CD8-positive, alpha-beta memory T cell (primary cell): ENCODE data around the gene FBXO3. TPM values are rescaled to one million over a fixed set of nuclear protein-coding genes. Genes with fewer than 3 reads are reported as not detected.

Experiments used
- CTCF ChIA-PET: fragments of 350-600 bp; sonication (Branson Sonifier 250); formaldehyde crosslinking; loops from one replicate; lab custom pipeline; 2021; ENCODE audit warnings: antibody characterized with exemption; lab: Charles Lee
- POLR2A ChIA-PET: fragments of 350-600 bp; sonication (Branson Sonifier 250); formaldehyde crosslinking; loops from one replicate; lab custom pipeline; 2021; ENCODE audit warnings: antibody characterized with exemption; lab: Charles Lee
- DNase-seq, 5 donors: peaks; one replicate each; pipeline versions ENCODE4 v3.0.0 to v3.0.0-alpha.2; 2020 to 2022; ENCODE audit warnings: mixed read lengths in 1 of 5
- H3K27ac ChIP-seq: one replicate; pipeline ENCODE4 v1.7.0; 2013; ENCODE audit warnings: low read depth, mild to moderate bottlenecking, low read length, moderate library complexity
- H3K27me3 ChIP-seq: 2 replicates; pipeline ENCODE4 v1.7.0; 2013; ENCODE audit warnings: low read length, mild to moderate bottlenecking; ENCODE audit not compliant: insufficient read depth, poor library complexity, severe bottlenecking
- H3K36me3 ChIP-seq: 2 replicates; pipeline ENCODE4 v1.7.0; 2013; ENCODE audit warnings: mild to moderate bottlenecking, low read length, moderate library complexity; ENCODE audit not compliant: insufficient read depth
- H3K4me1 ChIP-seq: 2 replicates; pipeline ENCODE4 v1.7.0; 2013; ENCODE audit warnings: mild to moderate bottlenecking, low read length, moderate library complexity; ENCODE audit not compliant: insufficient read depth
- H3K4me3 ChIP-seq: 2 replicates; pipeline ENCODE4 v1.7.0; 2013; ENCODE audit warnings: mild to moderate bottlenecking, low read length
- H3K9me3 ChIP-seq: 2 replicates; pipeline ENCODE4 v1.7.0; 2013; ENCODE audit warnings: mild to moderate bottlenecking, low read length
- H3K27ac Mint-ChIP-seq, 8 donors: one replicate each; pipeline ENCODE4 v1.8.0; 2020 to 2021; ENCODE audit warnings: mixed read lengths in 8 of 8, mild to moderate bottlenecking in 6 of 8, inconsistent platforms in 3 of 8, moderate library complexity in 3 of 8
- H3K27me3 Mint-ChIP-seq, 2 donors: one replicate each; pipeline ENCODE4 v1.8.0; 2020 to 2021; ENCODE audit warnings: mixed read lengths in 2 of 2, mild to moderate bottlenecking in 1 of 2, moderate library complexity in 1 of 2
- H3K36me3 Mint-ChIP-seq, 3 donors: one replicate each; pipeline ENCODE4 v1.8.0; 2020 to 2021; ENCODE audit warnings: mixed read lengths in 3 of 3, inconsistent platforms in 1 of 3, mild to moderate bottlenecking in 1 of 3
- H3K4me1 Mint-ChIP-seq, 3 donors: one replicate each; pipeline ENCODE4 v1.8.0; 2020 to 2021; ENCODE audit warnings: mixed read lengths in 3 of 3, inconsistent platforms in 1 of 3, mild to moderate bottlenecking in 1 of 3
- H3K4me3 Mint-ChIP-seq, 7 donors: one replicate each; pipeline ENCODE4 v1.8.0; 2020 to 2021; ENCODE audit warnings: mixed read lengths in 7 of 7, mild to moderate bottlenecking in 6 of 7, moderate library complexity in 4 of 7, inconsistent platforms in 2 of 7
- H3K9me3 Mint-ChIP-seq, 5 donors: one replicate each; pipeline ENCODE4 v1.8.0; 2020 to 2022; ENCODE audit warnings: mixed read lengths in 5 of 5, mild to moderate bottlenecking in 3 of 5, moderate library complexity in 2 of 5, inconsistent platforms in 1 of 5
- polyA plus RNA-seq: library from polyadenylated mRNA; unstranded; fragments of 300-500 nt; fragmentation: Illumina TruSeq; gene quantifications from one replicate; pipeline ENCODE4 v1.2.3, GENCODE V29; 2021
- total RNA-seq, 2 experiments: library from RNA; stranded (reverse); gene quantifications; one replicate each; pipeline ENCODE4 v1.2.3, GENCODE V29; 2021

The FBXO3 gene
- total and polyA plus RNA-seq, 3 experiments from 2014 or later: 16.7 to 33.4 (median 17.1) TPM

DNA sequence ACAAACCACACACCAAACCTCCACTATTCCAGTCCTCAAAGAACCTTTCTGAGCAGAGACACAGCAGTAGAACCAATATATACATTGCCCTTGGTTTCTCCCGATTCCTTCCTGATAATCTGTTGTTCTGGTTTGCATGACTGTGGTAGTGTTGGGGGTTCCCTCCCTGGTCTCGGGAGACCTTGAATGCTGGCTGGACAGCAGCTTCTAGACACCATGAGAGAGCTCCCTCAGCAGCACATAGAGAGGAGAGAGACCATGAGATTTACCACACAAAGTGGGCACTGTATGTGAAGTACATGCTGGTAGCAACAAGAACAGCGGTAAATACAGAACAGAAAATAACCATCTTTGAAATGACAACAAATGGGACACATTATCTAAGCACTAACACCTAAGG, 76.3 kb downstream of the FBXO3 start:
- Mint-ChIP-seq H3K4me3 (peak overlapping the region in 1 of 7 donors; percentile 49), H3K9me3 (no peaks in the 10 kb centered on the region), H3K36me3 (no peaks in the 10 kb centered on the region), H3K27ac (no peak overlapping the region), H3K4me1 (peaks cover 12 to 20% (median 14%) of the 10 kb centered on the region in 3 donors), H3K27me3 (peaks cover 0 to 3% of the 10 kb centered on the region in 2 donors)
- ChIA-PET CTCF (no interaction called here), POLR2A (no interaction called here)
- Histone ChIP-seq H3K36me3 (no peaks in the 10 kb centered on the region), H3K4me3 (no peak overlapping the region), H3K27me3 (peaks cover 3% of the 10 kb centered on the region), H3K27ac (no peak overlapping the region), H3K9me3 (no peaks in the 10 kb centered on the region), H3K4me1 (peaks cover 12% of the 10 kb centered on the region)
- no peak for DNase-seq

DNA sequence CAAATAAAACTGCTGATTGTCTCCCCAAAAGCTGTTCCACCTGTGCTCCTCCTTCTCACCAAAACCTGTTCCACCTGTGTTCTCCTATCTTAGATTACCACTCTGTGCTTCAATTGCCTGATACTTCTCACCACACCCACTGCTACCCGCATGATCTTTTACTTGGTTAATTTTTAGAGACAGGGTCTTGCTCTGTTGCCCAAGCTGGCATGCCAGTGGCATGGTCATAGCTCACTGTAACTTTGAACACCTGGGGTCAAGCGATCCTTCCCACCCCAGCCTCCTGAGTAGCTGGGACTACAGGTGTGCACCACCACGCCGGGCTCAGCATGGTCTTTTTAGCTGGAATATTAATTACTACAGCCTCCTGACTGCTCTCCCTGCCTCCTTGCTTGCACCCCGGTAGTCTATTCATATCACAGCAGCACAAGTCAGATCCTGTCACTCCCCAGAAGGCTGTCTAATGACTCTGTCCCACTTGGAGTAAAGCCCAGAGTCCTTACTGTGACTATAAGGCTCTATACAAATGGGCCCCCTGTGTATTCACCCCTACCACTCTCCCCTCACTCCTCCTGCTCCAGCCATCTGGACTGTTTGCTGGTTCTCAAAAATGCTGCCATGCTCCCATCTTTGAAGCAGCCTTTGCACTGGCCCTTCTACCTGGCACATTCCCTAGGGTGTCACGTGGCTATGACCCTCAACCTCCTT, 77.2 kb downstream of the FBXO3 start:
- no peaks in the 10 kb centered on the region for H3K9me3 Mint-ChIP-seq
- no peak overlapping the region for H3K4me3 Mint-ChIP-seq
- no peak for DNase-seq
- no peak overlapping the region for H3K4me3 ChIP-seq
- H3K27ac ChIP-seq: no peak overlapping the region
- H3K4me1 ChIP-seq: peaks cover 12% of the 10 kb centered on the region
- no peaks in the 10 kb centered on the region for H3K9me3 ChIP-seq
- CTCF ChIA-PET: no interaction called here
- peaks cover 12 to 20% (median 14%) of the 10 kb centered on the region in 3 donors for H3K4me1 Mint-ChIP-seq
- H3K36me3 Mint-ChIP-seq: no peaks in the 10 kb centered on the region
- peaks cover 3% of the 10 kb centered on the region for H3K27me3 ChIP-seq
- POLR2A ChIA-PET: no interaction called here
- H3K27me3 Mint-ChIP-seq: peaks cover 0 to 4% of the 10 kb centered on the region in 2 donors
- no peaks in the 10 kb centered on the region for H3K36me3 ChIP-seq
- H3K27ac Mint-ChIP-seq: no peak overlapping the region

DNA sequence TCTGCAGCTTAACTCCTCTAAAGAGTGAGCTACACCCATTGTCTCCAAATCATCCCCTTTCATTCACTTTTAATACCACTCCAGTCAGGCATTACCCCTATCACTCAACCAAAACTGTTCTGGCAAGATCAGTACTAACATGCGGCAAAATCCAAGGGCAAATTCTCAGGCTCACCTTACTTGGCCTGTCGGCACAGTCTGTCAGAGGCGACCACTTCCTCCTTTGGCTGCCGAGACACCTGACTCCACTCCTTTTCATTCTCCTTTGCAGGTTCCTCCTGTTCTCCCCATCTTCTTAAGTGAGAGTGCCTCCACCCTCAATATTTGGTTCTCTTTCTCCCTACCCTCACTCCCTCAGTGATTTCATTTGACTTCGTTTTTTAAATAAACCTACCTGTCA, 77.9 kb downstream of the FBXO3 start:
- Histone ChIP-seq H3K4me1 (peaks cover 11% of the 10 kb centered on the region), H3K27me3 (peaks cover 3% of the 10 kb centered on the region), H3K4me3 (no peak overlapping the region), H3K27ac (no peak overlapping the region), H3K36me3 (no peaks in the 10 kb centered on the region), H3K9me3 (no peaks in the 10 kb centered on the region)
- H3K27ac Mint-ChIP-seq: peak overlapping the region in 1 of 8 donors; percentile 0
- no peaks in the 10 kb centered on the region for H3K9me3 Mint-ChIP-seq
- no peaks in the 10 kb centered on the region for H3K36me3 Mint-ChIP-seq
- peaks cover 0 to 6% of the 10 kb centered on the region in 2 donors for H3K27me3 Mint-ChIP-seq
- DNase-seq: no peak
- H3K4me3 Mint-ChIP-seq: no peak overlapping the region
- peaks cover 12 to 17% (median 12%) of the 10 kb centered on the region in 3 donors for H3K4me1 Mint-ChIP-seq
- CTCF ChIA-PET: no interaction called here
- POLR2A ChIA-PET: no interaction called here

DNA sequence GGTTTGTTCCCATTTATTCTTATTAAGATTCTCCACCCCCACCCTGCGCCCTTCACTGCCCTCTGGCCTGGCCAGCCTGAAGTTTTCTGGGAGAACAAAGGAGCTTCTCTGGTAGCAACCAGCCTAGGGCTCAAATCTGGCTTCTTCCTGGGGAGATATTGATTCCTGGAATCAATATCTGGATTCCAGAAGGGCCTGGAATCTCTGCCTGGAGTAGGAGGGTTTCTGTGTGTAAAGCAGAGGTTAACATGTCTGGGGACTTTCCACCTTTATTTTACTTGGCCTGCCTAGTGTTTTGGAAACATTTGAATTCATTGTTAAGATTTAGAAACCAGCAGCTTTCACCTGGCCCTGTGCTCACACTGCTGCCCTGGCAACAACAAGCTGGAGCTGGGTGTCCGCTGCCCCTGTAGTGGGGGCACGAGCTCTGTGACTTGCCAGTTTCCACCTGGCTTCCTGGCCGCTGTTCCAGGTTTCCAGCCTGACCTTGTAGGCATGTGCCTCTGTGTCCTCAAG, 79.2 kb downstream of the FBXO3 start:
- Mint-ChIP-seq H3K36me3 (no peaks in the 10 kb centered on the region), H3K27ac (no peak overlapping the region), H3K4me3 (no peak overlapping the region), H3K27me3 (peaks cover 0 to 14% of the 10 kb centered on the region in 2 donors), H3K4me1 (peaks cover 5 to 9% (median 6%) of the 10 kb centered on the region in 3 donors), H3K9me3 (no peaks in the 10 kb centered on the region)
- Histone ChIP-seq H3K36me3 (no peaks in the 10 kb centered on the region), H3K4me3 (no peak overlapping the region), H3K27me3 (peaks cover 3% of the 10 kb centered on the region), H3K27ac (no peak overlapping the region), H3K9me3 (no peaks in the 10 kb centered on the region), H3K4me1 (peaks cover 6% of the 10 kb centered on the region)
- POLR2A ChIA-PET: no interaction called here
- CTCF ChIA-PET: no interaction called here
- DNase-seq: no peak

DNA sequence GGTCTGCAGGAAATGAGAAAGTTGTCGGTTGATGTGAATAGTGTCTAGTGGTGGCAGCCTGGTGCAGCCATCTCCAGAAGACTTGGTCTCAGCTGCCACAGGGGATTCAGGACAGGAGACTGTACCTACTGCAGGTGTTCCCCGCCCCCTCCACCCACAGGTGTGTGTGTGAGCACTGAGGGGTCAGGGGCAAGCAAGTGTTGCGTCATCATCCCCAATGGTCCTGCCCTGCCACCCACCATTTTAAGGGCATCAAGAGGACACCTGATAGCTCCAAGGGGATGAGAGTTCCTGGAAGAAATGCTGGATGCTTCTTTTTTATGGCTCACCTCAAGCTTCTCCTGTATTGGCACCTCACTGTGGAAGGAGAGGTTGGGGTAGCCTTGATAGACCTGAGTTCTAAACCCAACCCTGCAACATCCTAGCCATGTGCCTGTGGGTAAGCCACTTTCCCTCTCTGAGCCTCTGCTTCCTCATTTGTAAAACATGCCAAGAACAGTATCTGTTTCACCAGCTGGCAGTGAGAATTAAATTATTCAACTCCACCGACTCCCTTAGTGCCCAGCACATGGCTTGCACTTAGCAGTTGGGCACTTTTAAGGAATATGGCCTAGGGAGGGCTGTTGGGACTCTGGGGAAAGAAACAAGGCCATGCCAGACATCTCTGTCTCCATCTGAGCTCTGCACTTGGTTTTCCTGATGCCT, 79.8 kb downstream of the FBXO3 start:
- peaks cover 0 to 3% (median 2%) of the 10 kb centered on the region in 3 donors for H3K4me1 Mint-ChIP-seq
- CTCF ChIA-PET: interaction anchor here (0.6 to 1.1 kb wide), 2 partner anchors 21 to 683 kb away, joined by 4 read pairs; no protein-coding TSS in a partner anchor
- H3K4me3 Mint-ChIP-seq: no peak overlapping the region
- no peaks in the 10 kb centered on the region for H3K9me3 Mint-ChIP-seq
- no peak for DNase-seq
- peaks cover 0 to 16% of the 10 kb centered on the region in 2 donors for H3K27me3 Mint-ChIP-seq
- Histone ChIP-seq H3K4me3 (no peak overlapping the region), H3K27me3 (peaks cover 3% of the 10 kb centered on the region), H3K36me3 (no peaks in the 10 kb centered on the region), H3K4me1 (no peaks in the 10 kb centered on the region), H3K27ac (no peak overlapping the region), H3K9me3 (no peaks in the 10 kb centered on the region)
- no peaks in the 10 kb centered on the region for H3K36me3 Mint-ChIP-seq
- no peak overlapping the region for H3K27ac Mint-ChIP-seq
- POLR2A ChIA-PET: no interaction called here

DNA sequence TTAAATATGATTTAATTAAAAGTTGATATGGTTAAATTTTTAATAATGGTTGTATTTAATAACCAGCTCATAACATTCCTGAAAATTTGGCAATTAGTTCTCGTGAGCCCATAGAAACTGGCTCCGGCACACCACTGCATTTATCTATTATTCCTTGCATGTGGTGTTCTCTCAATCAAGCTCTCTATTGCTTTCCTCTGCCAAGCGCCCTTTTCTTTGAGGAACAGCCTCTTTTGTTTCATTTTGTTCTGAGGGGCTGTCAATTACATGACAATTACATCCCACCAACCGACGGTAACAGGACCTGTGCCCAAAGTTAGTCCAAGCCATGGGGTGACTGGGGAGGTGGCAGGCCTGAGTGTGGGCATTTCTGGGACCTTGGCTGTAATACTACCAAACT, 81.8 kb downstream of the FBXO3 start:
- Mint-ChIP-seq H3K27me3 (peaks cover 6 to 16% of the 10 kb centered on the region in 2 donors), H3K9me3 (peaks cover 0 to under 1% (median under 1%) of the 10 kb centered on the region in 5 donors), H3K4me1 (peaks cover 0 to 3% (median 2%) of the 10 kb centered on the region in 3 donors), H3K36me3 (peaks cover 0 to under 1% (median 0%) of the 10 kb centered on the region in 3 donors), H3K4me3 (no peak overlapping the region), H3K27ac (no peak overlapping the region)
- H3K4me1 ChIP-seq: no peaks in the 10 kb centered on the region
- no peaks in the 10 kb centered on the region for H3K36me3 ChIP-seq
- H3K27ac ChIP-seq: no peak overlapping the region
- no peaks in the 10 kb centered on the region for H3K9me3 ChIP-seq
- H3K4me3 ChIP-seq: no peak overlapping the region
- H3K27me3 ChIP-seq: no peaks in the 10 kb centered on the region
- ChIA-PET POLR2A (no interaction called here), CTCF (no interaction called here)
- no peak for DNase-seq

DNA sequence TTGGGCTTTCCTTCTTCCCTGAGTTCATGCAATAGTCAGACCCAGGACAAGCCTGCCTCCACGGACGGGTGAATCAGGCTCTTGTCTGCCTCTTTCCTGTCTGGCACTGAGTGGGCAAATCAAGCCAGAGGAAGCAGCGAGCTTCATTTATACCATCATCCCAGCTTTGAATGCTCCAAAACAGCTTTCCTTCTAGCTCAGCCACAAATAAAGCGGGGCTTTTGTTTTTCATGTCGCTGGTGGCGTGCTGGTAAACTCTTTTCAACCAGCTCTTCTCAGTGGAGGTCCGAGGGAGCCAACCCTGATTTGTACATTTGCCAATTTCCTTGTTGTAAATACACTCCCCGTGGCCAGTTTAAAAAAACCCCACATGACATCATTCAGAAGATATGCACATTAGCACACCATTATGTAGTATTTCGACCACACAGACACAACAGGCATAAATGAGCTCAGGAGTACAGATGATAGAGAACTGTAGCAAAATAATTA, 82.3 kb downstream of the FBXO3 start:
- POLR2A ChIA-PET: no interaction called here
- H3K9me3 ChIP-seq: no peaks in the 10 kb centered on the region
- no peak overlapping the region for H3K4me3 ChIP-seq
- no peak for DNase-seq
- Mint-ChIP-seq H3K36me3 (peaks cover 0 to 4% (median 0%) of the 10 kb centered on the region in 3 donors), H3K27ac (no peak overlapping the region), H3K4me1 (peaks cover 0 to 3% (median 2%) of the 10 kb centered on the region in 3 donors), H3K27me3 (peaks cover 6 to 19% of the 10 kb centered on the region in 2 donors), H3K9me3 (peaks cover 2 to 5% (median 4%) of the 10 kb centered on the region in 5 donors), H3K4me3 (no peak overlapping the region)
- no peaks in the 10 kb centered on the region for H3K4me1 ChIP-seq
- H3K27ac ChIP-seq: no peak overlapping the region
- CTCF ChIA-PET: no interaction called here
- H3K27me3 ChIP-seq: no peaks in the 10 kb centered on the region
- H3K36me3 ChIP-seq: no peaks in the 10 kb centered on the region
